Endothelial cell of umbilical vein (primary cell): ENCODE measurements around the gene NATD1.

ENCODE experiments used
- JUN ChIP-seq: IDR thresholded peaks from 2 replicates; pipeline ENCODE4 v1.6.1; 2011; ENCODE audit warnings: borderline replicate concordance, low read depth; ENCODE audit not compliant: insufficient read length, insufficient read depth
- TF ChIP-seq, protein P1 (sequence below), 2 donors: IDR thresholded peaks; 1 replicate in 1 of 2; 2 replicates in 1 of 2; pipeline ENCODE4 v1.5.1; 2011; ENCODE audit warnings: low read length in 2 of 2, mild to moderate bottlenecking in 2 of 2, moderate library complexity in 2 of 2, control low read depth in 1 of 2, inconsistent platforms in 1 of 2, low read depth in 1 of 2; ENCODE audit not compliant: insufficient read depth in 1 of 2; ENCODE audit errors: extremely low read depth in 1 of 2

DNA sequence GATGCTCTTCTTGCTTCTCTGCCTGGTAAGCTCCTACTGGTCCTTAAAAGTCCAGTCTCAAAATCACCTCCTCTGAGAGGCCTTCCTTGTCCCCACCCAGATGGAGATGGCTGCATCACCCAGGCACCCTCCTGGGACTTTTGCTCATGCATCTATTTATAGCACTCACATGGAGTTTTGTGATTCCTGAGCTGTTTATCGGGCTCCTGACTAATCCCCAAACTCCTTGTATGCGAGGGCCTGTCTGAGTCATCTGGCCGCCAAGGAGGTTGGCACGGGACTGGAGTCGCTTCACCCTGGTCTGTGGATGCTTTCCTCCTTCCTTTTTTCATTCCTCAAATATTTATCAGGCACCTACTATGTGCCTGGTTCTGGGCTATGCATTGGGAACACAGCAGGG, 29.0 kb upstream of the NATD1 start:
- TF ChIP-seq JUN: peak; percentile 42
- TF ChIP-seq, protein P1, sequence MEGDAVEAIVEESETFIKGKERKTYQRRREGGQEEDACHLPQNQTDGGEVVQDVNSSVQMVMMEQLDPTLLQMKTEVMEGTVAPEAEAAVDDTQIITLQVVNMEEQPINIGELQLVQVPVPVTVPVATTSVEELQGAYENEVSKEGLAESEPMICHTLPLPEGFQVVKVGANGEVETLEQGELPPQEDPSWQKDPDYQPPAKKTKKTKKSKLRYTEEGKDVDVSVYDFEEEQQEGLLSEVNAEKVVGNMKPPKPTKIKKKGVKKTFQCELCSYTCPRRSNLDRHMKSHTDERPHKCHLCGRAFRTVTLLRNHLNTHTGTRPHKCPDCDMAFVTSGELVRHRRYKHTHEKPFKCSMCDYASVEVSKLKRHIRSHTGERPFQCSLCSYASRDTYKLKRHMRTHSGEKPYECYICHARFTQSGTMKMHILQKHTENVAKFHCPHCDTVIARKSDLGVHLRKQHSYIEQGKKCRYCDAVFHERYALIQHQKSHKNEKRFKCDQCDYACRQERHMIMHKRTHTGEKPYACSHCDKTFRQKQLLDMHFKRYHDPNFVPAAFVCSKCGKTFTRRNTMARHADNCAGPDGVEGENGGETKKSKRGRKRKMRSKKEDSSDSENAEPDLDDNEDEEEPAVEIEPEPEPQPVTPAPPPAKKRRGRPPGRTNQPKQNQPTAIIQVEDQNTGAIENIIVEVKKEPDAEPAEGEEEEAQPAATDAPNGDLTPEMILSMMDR (IDR thresholded peaks at IDR 0.05; ENCODE audit: extremely low read depth in 1 of 2, insufficient read depth in 1 of 2, low read depth in 1 of 2, low read length in 2 of 2): no peak
